Immature natural killer cell (primary cell): ENCODE results near the gene AGO1. TPM values are rescaled to one million over a fixed set of nuclear protein-coding genes. Genes with fewer than 3 reads are reported as not detected.
"Not testable (repeated sequence)": the region's sequence is repeated elsewhere in the genome, so short reads cannot be mapped to it uniquely, and the experiment has no call there.

Source experiments
- DNase-seq, 3 donors: peaks; one replicate each; pipeline ENCODE4 v3.0.0; 2022; ENCODE audit warnings: mixed read lengths in 1 of 3
- H3K27ac Mint-ChIP-seq, 6 donors: one replicate each; pipeline ENCODE4 v1.8.0; 2020; ENCODE audit warnings: mixed read lengths in 6 of 6, mild to moderate bottlenecking in 5 of 6, inconsistent platforms in 4 of 6, moderate library complexity in 3 of 6
- H3K27me3 Mint-ChIP-seq, 3 donors: one replicate each; pipeline ENCODE4 v1.8.0; 2020 to 2021; ENCODE audit warnings: low read depth in 3 of 3, mild to moderate bottlenecking in 3 of 3, mixed read lengths in 3 of 3, moderate library complexity in 3 of 3, inconsistent platforms in 1 of 3
- H3K36me3 Mint-ChIP-seq, 3 donors: one replicate each; pipeline ENCODE4 v1.8.0; 2020; ENCODE audit warnings: mixed read lengths in 3 of 3, inconsistent platforms in 2 of 3, mild to moderate bottlenecking in 2 of 3
- H3K4me1 Mint-ChIP-seq, 2 donors: one replicate each; pipeline ENCODE4 v1.8.0; 2020; ENCODE audit warnings: inconsistent platforms in 2 of 2, mild to moderate bottlenecking in 2 of 2, mixed read lengths in 2 of 2, moderate library complexity in 1 of 2
- H3K4me3 Mint-ChIP-seq, 5 donors: one replicate each; pipeline ENCODE4 v1.8.0; 2020; ENCODE audit warnings: mild to moderate bottlenecking in 5 of 5, mixed read lengths in 5 of 5, inconsistent platforms in 3 of 5, moderate library complexity in 3 of 5
- H3K9me3 Mint-ChIP-seq, 6 donors: one replicate each; pipeline ENCODE4 v1.8.0; 2020; ENCODE audit warnings: mild to moderate bottlenecking in 6 of 6, mixed read lengths in 6 of 6, inconsistent platforms in 4 of 6, moderate library complexity in 3 of 6
- polyA plus RNA-seq, 3 donors: library from polyadenylated mRNA; unstranded; fragments of 300-500 nt; fragmentation: Illumina TruSeq; gene quantifications; one replicate each; pipeline ENCODE4 v1.2.3, GENCODE V29; 2021

AGO1 gene
- polyA plus RNA-seq, 3 donors from 2014 or later: 6.3 to 9.9 (median 7.0) TPM

- DNase-seq: no peak
- Mint-ChIP-seq H3K36me3 (no peaks in the 10 kb centered on the region), H3K27me3 (peaks cover 0 to 8% (median 0%) of the 10 kb centered on the region in 3 donors), H3K9me3 (no peaks in the 10 kb centered on the region), H3K27ac (peak overlapping the region in 3 of 6 donors; percentile 8 to 64 (median 18)), H3K4me1 (peaks cover 33 to 43% of the 10 kb centered on the region in 2 donors), H3K4me3 (peak overlapping the region; percentile 20 to 94 (median 76))
Observed at GRCh38 chr1:35881850-35882273, 1.1 kb upstream of the AGO1 start.

GRCh38 chr1:35882586-35882944 lies 444 bp upstream of the AGO1 start:
- peaks cover 0 to 8% (median 0%) of the 10 kb centered on the region in 3 donors for H3K27me3 Mint-ChIP-seq
- H3K9me3 Mint-ChIP-seq: no peaks in the 10 kb centered on the region
- peaks cover 33 to 50% of the 10 kb centered on the region in 2 donors for H3K4me1 Mint-ChIP-seq
- peak overlapping the region in 4 of 6 donors; percentile 5 to 78 (median 29) for H3K27ac Mint-ChIP-seq
- H3K36me3 Mint-ChIP-seq: no peaks in the 10 kb centered on the region
- DNase-seq: peak in 1 of 3 donors; percentile 1
- peak overlapping the region; percentile 20 to 94 (median 76) for H3K4me3 Mint-ChIP-seq

- Mint-ChIP-seq H3K4me1 (peaks cover 35 to 54% of the 10 kb centered on the region in 2 donors), H3K36me3 (peaks cover 2 to 5% (median 4%) of the 10 kb centered on the region in 3 donors), H3K27me3 (peaks cover 0 to 8% (median 0%) of the 10 kb centered on the region in 3 donors), H3K4me3 (peak overlapping the region; percentile 86 to 94 (median 93)), H3K9me3 (no peaks in the 10 kb centered on the region), H3K27ac (peak overlapping the region in 4 of 6 donors; percentile 70 to 86 (median 80))
- DNase-seq: peak; percentile 17 to 31 (median 29)
Observed at GRCh38 chr1:35883635-35884101, 659 bp downstream of the AGO1 start.

- H3K4me3 Mint-ChIP-seq: peak overlapping the region; percentile 28 to 86 (median 66)
- no peaks in the 10 kb centered on the region for H3K9me3 Mint-ChIP-seq
- H3K4me1 Mint-ChIP-seq: peaks cover 35 to 54% of the 10 kb centered on the region in 2 donors
- peak overlapping the region in 1 of 6 donors; percentile 41 for H3K27ac Mint-ChIP-seq
- DNase-seq: no peak
- H3K27me3 Mint-ChIP-seq: peaks cover 0 to 8% (median 0%) of the 10 kb centered on the region in 3 donors
- H3K36me3 Mint-ChIP-seq: peaks cover 5 to 8% (median 7%) of the 10 kb centered on the region in 3 donors
Observed at GRCh38 chr1:35884934-35885333, 1.9 kb downstream of the AGO1 start.

DNA sequence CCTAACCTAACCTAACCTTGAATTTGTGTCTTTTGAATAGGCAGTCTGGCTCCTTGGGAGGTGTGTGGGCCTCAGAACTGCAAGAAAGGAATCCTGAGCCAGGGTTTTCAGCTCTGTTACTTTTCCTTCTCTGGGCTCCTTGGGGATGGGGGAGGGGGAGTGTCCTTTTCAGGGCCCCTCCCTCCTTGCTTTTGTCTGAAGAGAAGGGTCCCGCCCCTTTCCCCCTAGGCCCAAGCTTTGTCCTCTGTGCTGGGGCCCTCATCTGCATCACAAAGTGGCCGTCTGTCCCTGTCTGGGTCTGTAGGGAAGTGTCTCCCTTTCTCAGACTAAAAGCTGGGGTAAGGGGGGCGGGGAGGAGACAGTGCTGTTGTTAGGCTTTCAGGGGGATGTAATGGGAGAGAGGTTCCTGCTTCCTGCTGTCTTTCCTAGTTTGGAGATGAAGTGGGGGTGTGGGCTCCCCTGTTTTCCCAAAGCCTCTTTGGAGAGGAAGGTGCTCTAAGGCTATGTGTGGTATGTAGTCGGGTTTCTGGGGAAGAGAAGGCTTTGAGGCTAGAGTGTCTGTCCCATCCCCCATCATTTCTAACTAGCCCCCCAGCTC lies 3.1 kb downstream of the AGO1 start:
- Mint-ChIP-seq H3K27ac (peak overlapping the region in 2 of 6 donors; percentile 20 to 26), H3K36me3 (peaks cover 5 to 12% (median 11%) of the 10 kb centered on the region in 3 donors), H3K27me3 (peaks cover 0 to 8% (median 0%) of the 10 kb centered on the region in 3 donors), H3K4me1 (peaks cover 35 to 54% of the 10 kb centered on the region in 2 donors), H3K4me3 (no peak overlapping the region), H3K9me3 (no peaks in the 10 kb centered on the region)
- no peak for DNase-seq

DNA sequence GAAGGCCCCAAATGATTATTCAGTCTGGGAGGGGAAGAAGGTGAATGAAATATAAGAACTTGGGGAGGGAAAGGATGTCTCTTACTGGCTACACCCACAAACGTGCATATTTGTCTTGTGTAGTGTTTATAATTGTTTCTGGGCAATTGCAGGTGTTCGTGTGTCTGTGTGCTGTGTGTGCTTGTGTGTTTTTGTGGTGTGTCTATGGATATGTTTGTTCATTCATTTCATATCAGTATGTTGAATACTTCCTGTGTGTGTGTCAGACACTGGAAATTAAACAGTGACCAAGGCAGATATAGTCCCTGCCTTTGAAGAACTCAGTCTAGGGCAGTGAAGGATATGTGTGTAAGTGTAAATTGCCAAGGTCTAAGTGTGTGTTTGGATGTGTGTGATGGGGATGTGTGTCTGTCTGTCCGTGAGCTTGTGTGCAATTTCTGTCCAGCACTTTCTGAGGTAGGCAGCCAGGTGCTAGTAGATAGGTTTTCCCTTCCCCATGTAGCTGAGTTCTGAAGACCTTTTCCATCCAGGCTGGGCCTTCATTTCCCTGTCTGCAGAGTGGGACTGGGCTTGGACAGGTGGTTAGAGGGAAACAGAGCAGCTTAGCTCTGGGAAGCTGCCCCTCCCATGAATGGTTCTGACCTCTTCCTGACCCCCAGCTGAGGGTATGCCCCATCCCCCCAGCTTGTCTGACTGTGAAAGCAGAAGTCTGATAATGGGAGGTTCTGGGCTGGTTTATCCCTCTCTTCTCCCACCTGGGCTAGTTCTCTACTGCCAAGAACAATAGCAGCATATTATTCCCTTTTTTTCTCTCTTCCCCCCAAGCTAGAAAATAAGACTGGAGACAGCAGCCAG lies 3.8 kb downstream of the AGO1 start:
- Mint-ChIP-seq H3K4me1 (peaks cover 34 to 52% of the 10 kb centered on the region in 2 donors), H3K9me3 (no peaks in the 10 kb centered on the region), H3K36me3 (peaks cover 5 to 13% (median 13%) of the 10 kb centered on the region in 3 donors), H3K4me3 (no peak overlapping the region), H3K27me3 (peaks cover 0 to 8% (median 0%) of the 10 kb centered on the region in 3 donors), H3K27ac (peak overlapping the region in 5 of 6 donors; percentile 20 to 77 (median 27))
- DNase-seq: no peak

GRCh38 chr1:35887508-35887907 lies 4.5 kb downstream of the AGO1 start:
- Mint-ChIP-seq H3K4me3 (no peak overlapping the region), H3K4me1 (peaks cover 27 to 44% of the 10 kb centered on the region in 2 donors), H3K9me3 (no peaks in the 10 kb centered on the region), H3K27ac (peak overlapping the region in 3 of 6 donors; percentile 5 to 17 (median 11)), H3K27me3 (peaks cover 0 to 3% (median 1%) of the 10 kb centered on the region in 3 donors), H3K36me3 (peaks cover 5 to 19% (median 18%) of the 10 kb centered on the region in 3 donors)
- DNase-seq: no peak

DNA sequence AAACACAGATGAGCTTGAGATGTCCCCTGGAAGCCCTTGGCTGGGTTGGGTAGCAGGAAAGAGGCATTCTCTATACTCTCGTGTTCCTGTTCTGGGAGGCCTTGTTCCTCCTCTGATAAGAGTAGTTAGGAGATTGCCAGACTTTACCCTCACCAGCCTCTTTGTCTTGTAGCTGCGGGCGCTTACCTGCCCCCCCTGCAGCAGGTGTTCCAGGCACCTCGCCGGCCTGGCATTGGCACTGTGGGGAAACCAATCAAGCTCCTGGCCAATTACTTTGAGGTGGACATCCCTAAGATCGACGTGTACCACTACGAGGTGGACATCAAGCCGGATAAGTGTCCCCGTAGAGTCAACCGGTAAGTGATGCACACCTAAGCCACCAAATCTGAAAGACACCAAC lies 5.2 kb downstream of the AGO1 start:
- H3K36me3 Mint-ChIP-seq: peaks cover 5 to 19% (median 18%) of the 10 kb centered on the region in 3 donors
- H3K4me3 Mint-ChIP-seq: no peak overlapping the region
- DNase-seq: no peak
- H3K9me3 Mint-ChIP-seq: no peaks in the 10 kb centered on the region
- no peak overlapping the region for H3K27ac Mint-ChIP-seq
- peaks cover 23 to 41% of the 10 kb centered on the region in 2 donors for H3K4me1 Mint-ChIP-seq
- H3K27me3 Mint-ChIP-seq: peaks cover 0 to 1% (median under 1%) of the 10 kb centered on the region in 3 donors

DNA sequence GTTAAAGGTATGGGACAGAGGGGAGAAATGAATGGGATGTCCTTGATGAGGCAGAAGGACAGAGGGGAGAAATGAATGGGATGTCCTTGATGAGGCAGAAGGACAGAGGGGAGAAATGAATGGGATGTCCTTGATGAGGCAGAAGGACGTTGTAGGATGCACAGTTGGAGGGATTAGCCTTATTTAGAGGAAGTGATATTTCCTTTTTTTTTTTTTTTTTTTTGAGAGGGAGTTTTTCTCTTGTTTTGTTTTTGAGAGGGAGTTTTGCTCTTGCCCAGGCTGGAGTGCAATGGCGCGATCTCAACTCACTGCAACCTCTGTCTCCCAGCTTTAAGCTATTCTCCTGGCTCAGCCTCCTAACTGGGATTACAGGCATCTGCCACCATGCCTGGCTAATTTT lies 6.0 kb downstream of the AGO1 start:
- H3K4me1 Mint-ChIP-seq: peaks cover 21 to 40% of the 10 kb centered on the region in 2 donors
- not testable (repeated sequence) for H3K27me3 Mint-ChIP-seq, H3K9me3 Mint-ChIP-seq, H3K4me3 Mint-ChIP-seq, DNase-seq
- peaks cover 5 to 21% (median 19%) of the 10 kb centered on the region in 3 donors for H3K36me3 Mint-ChIP-seq
- peak overlapping the region in 1 of 6 donors; percentile 20 for H3K27ac Mint-ChIP-seq

- Mint-ChIP-seq H3K4me1 (peaks cover 0 to 1% of the 10 kb centered on the region in 2 donors), H3K27me3 (peaks cover 0 to 1% (median 0%) of the 10 kb centered on the region in 3 donors), H3K9me3 (no peaks in the 10 kb centered on the region), H3K36me3 (peaks cover 11 to 43% (median 41%) of the 10 kb centered on the region in 3 donors), H3K27ac (no peak overlapping the region), H3K4me3 (no peak overlapping the region)
- no peak for DNase-seq
Observed at GRCh38 chr1:35893051-35893879, 10.3 kb downstream of the AGO1 start.

GRCh38 chr1:35894183-35894582 lies 11.2 kb downstream of the AGO1 start:
- DNase-seq: no peak
- H3K27ac Mint-ChIP-seq: peak overlapping the region in 1 of 6 donors; percentile 55
- no peak overlapping the region for H3K4me3 Mint-ChIP-seq
- H3K36me3 Mint-ChIP-seq: peaks cover 11 to 40% (median 39%) of the 10 kb centered on the region in 3 donors
- peaks cover 0 to 1% of the 10 kb centered on the region in 2 donors for H3K4me1 Mint-ChIP-seq
- no peaks in the 10 kb centered on the region for H3K9me3 Mint-ChIP-seq
- H3K27me3 Mint-ChIP-seq: peaks cover 0 to 1% (median 0%) of the 10 kb centered on the region in 3 donors

DNA sequence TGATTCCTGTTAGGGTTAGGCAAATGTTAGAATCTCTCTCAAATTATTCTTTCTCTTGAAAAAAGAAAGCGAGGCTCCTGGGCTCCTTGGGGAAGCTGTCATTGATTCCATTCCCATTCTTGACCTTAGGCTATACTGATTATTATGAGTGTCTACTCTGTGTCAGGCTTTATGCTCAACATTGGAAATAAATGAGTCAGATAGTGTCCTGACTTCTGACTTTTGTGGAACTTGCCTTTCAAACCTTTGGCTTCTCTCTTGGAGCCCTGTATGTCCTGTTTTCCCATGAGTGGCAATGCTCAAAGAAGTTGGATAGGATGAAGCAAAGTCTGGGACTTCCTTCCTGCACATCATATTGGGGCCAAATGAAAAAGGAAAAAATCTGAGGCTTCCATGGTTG lies 11.6 kb downstream of the AGO1 start:
- DNase-seq: no peak
- H3K27ac Mint-ChIP-seq: peak overlapping the region in 1 of 6 donors; percentile 55
- no peaks in the 10 kb centered on the region for H3K9me3 Mint-ChIP-seq
- peaks cover 0 to 1% (median 0%) of the 10 kb centered on the region in 3 donors for H3K27me3 Mint-ChIP-seq
- H3K4me1 Mint-ChIP-seq: peaks cover 0 to 1% of the 10 kb centered on the region in 2 donors
- peaks cover 11 to 42% (median 41%) of the 10 kb centered on the region in 3 donors for H3K36me3 Mint-ChIP-seq
- H3K4me3 Mint-ChIP-seq: no peak overlapping the region

DNA sequence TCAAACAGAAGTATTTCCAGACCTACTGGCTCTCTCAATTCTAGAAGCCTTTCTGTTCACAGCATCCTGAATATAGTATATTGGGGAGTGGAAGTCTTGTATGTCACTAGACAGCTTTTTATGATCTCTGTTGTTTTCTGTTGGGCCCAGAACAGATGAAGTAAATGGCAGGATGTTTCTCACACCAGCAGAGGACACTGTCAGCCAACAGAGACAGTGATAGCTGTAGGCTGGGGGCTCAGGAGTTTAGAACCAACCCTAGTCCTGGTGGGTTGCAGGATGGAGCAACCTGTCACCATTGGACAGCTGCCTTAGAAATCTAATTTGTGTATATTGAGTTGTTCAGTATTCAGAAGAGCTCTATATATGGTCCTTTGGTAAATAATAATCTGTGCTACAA lies 16.9 kb downstream of the AGO1 start:
- Mint-ChIP-seq H3K36me3 (peaks cover 9 to 45% (median 37%) of the 10 kb centered on the region in 3 donors), H3K4me3 (no peak overlapping the region), H3K27me3 (peaks cover 0 to 1% (median 0%) of the 10 kb centered on the region in 3 donors), H3K9me3 (no peaks in the 10 kb centered on the region), H3K27ac (no peak overlapping the region), H3K4me1 (no peaks in the 10 kb centered on the region)
- no peak for DNase-seq
